DLD1 (cell line): ENCODE results near the gene TMEM100.

Experiments used
- in situ Hi-C: cut with HindIII; loops from 2 replicates; pipeline ENCODE4 v1.10.0; 2017; ENCODE audit warnings: low sequenced_read_pairs

The TMEM100 gene

GRCh38 chr17:55745258-55745657 is 22.6 kb upstream of the TMEM100 start:
- in situ Hi-C loops: no loop called here

- in situ Hi-C loops: no loop called here
Observed at GRCh38 chr17:55743103-55743679, 20.5 kb upstream of the TMEM100 start.

GRCh38 chr17:55742272-55743102 is 19.8 kb upstream of the TMEM100 start:
- in situ Hi-C loops: no loop called here

- in situ Hi-C loops: no loop called here
Observed at GRCh38 chr17:55741356-55741700, 18.7 kb upstream of the TMEM100 start.

- in situ Hi-C loops: no loop called here
Observed at GRCh38 chr17:55740511-55741355, 18.1 kb upstream of the TMEM100 start.

- in situ Hi-C loops: no loop called here
Observed at GRCh38 chr17:55737976-55738501, 15.4 kb upstream of the TMEM100 start.

GRCh38 chr17:55735731-55736405 is 13.2 kb upstream of the TMEM100 start:
- in situ Hi-C loops: no loop called here

GRCh38 chr17:55734128-55734781 is 11.6 kb upstream of the TMEM100 start:
- in situ Hi-C loops: no loop called here

GRCh38 chr17:55731586-55732250 is 9.1 kb upstream of the TMEM100 start:
- in situ Hi-C loops: no loop called here

- in situ Hi-C loops: no loop called here
Observed at GRCh38 chr17:55730808-55731207, 8.1 kb upstream of the TMEM100 start.

- in situ Hi-C loops: no loop called here
Observed at GRCh38 chr17:55730380-55730779, 7.7 kb upstream of the TMEM100 start.

GRCh38 chr17:55729484-55729883 is 6.8 kb upstream of the TMEM100 start:
- in situ Hi-C loops: no loop called here

- in situ Hi-C loops: no loop called here
Observed at GRCh38 chr17:55728833-55729232, 6.2 kb upstream of the TMEM100 start.

- in situ Hi-C loops: no loop called here
Observed at GRCh38 chr17:55728361-55728760, 5.7 kb upstream of the TMEM100 start.

- in situ Hi-C loops: no loop called here
Observed at GRCh38 chr17:55727920-55728319, 5.3 kb upstream of the TMEM100 start.

GRCh38 chr17:55727275-55727674 is 4.6 kb upstream of the TMEM100 start:
- in situ Hi-C loops: no loop called here

GRCh38 chr17:55726440-55726839 is 3.8 kb upstream of the TMEM100 start:
- in situ Hi-C loops: no loop called here

GRCh38 chr17:55723488-55723848 is 804 bp upstream of the TMEM100 start:
- in situ Hi-C loops: no loop called here

- in situ Hi-C loops: no loop called here
Observed at GRCh38 chr17:55722016-55722736, 488 bp downstream of the TMEM100 start.
